Ecto neural progenitor cell (in vitro differentiated cells): Measurements from ENCODE around the gene ITGAL.

ENCODE experiments used
- DNase-seq: peaks from one replicate; pipeline ENCODE4 v3.0.0-alpha.2; 2018; ENCODE audit warnings: low spot score

The ITGAL gene

DNA sequence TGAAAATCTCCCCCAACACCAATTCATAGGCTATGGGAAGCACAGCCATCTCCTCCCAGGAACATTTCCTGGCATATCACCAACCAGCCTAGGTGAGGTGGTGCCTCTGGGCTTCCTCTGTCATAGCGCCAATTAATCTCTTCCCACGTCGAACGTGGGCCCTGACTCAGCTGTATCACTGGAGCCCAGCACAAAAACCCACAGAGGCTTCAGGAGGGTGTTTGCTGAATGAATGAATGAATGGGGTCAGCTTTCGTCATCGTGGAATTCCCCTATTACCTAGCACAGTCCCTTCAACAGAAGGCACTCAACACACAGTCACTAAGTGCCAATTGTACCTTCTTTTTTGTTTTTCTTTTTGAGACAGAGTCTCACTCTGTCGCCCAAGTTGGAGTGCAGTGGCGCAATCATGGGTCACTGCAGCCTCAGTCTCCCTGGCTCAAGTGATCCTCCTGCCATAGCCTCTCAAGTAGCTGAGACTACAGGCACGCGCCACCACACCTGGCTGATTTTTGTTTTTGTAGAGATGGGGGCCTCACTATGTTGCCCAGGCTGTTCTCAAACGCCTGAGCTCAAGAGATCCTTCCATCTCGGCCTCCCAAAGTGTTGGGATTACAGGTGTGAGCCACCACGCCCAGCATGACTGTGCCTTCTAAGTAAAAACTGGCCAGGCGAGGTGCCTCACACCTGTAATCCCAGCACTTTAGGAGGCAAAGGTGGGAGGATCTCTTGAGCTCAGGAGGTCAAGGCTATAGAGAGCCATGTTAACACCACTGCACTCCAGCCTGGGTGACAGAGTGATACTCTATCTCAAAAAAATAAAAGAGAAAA is 94.8 kb downstream of the ITGAL start:
- DNase-seq: no peak

DNA sequence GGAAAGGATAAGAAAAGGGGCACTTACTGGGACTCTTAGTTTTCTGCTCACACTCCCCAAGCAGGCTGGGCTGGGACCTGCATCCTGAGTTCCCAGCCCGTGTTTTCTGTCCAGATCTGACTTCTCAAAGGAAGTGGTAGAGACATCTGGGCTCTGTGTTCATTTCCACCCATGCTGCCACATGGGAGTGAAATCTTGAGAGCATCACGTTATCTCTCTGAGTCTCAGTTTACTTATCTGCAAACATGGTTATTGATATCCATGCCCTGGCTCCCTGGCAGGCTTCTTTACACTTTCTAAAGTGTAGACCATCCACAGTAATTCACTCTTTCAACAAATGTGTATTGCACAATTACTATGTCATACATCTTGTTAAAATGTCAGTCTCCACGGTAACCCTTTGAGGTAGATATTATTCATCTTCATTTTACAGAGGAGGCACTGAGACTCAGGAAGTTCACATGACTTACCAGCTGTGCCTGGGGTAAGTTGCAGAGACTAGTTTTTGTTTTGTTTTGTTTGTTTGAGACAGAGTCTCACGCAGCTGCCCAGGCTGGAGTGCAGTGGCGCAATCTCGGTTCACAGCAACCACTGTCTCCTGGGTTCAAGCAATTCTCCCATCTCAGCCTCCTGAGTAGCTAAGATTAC is 95.6 kb downstream of the ITGAL start:
- no peak for DNase-seq

- DNase-seq: no peak
Measured at GRCh38 chr16:30569281-30569680, 96.7 kb downstream of the ITGAL start.

- no peak for DNase-seq
Measured at GRCh38 chr16:30569746-30570635, 97.4 kb downstream of the ITGAL start.

- DNase-seq: peak; percentile 61
Measured at GRCh38 chr16:30570636-30571444, 98.3 kb downstream of the ITGAL start.

DNA sequence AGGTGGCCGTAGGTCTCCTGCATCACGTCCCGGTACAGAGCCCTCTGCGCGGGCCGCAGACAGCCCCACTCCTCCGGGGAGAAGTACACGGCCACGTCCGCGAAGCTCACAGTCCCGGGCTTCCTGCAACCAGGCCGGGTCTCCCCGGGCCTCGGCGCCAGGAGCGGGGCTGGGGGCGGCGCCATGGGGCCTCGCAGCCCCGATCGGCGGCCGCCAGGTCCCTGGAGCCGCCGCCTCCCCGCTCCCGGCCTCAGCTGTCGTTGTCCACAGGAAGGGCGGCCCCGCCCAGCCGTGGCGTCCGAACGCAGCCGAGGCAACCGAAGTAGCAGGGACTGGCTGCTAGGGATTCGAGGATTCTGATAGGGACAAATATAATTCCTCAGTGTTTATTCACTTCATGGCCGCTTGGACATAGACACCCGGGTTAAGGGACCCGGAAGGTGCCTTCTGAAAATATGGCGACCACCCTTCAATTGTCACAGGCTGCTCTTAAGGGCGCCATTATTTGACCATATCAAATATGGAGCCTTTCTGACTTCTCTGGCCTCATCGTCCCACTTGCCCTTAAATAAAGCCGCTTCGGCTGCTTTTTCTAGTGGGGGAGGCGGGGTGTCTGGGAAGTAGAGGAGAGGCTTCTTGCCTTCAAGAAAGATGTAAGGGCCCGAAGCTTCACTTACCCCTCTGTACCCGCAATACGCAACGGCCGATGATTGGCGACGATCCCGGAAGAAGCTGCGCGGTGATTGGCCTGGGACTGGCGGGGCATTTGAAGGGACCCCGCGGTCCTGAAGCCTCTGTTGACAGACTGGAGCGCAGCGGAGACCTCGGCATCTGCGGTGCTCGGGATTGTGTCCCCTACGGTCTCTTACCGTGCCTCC is 99.1 kb downstream of the ITGAL start, which contains the start of gene ZNF688:
Gene ZNF688 (minus strand): TSS at position 270 of the 878 bp plus-strand sequence. CDS start 85 bp downstream, at position 185.
- peak; percentile 95 for DNase-seq
